ENCODE measurements around the gene TTC28.

Gene TTC28

DNA sequence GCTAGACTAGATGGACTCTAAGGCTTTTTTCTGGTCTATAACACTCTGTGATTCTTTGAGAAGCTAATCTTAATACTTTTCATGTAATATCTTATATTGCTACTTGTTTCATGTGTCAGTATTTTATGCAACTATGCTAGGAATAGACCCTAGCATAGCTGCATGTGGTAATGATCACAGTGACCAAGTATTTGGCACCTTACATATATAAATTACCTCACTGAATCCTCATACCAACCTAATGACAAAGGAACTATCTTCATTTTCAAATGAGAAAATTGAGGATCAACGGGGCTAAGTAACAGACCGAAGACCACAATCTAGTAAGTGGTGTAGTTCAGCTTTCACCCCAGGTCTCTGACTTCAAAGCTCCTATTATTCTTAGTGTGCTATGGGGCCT, 433.2 kb downstream of the TTC28 start:
- Histone ChIP-seq H2AFZ (ENCODE audit: low read length) (no peak overlapping the region), H4K20me1 (ENCODE audit: insufficient read depth, low read length, poor library complexity, severe bottlenecking) (peaks cover 22% of the 10 kb centered on the region), H3K27me3 (ENCODE audit: insufficient read depth, low read length, poor library complexity, severe bottlenecking) (no peaks in the 10 kb centered on the region), H3K9ac (ENCODE audit: low read depth, low read length, poor library complexity, severe bottlenecking) (no peak overlapping the region), H3K36me3 (ENCODE audit: insufficient read depth, low read length) (no peaks in the 10 kb centered on the region), H3K4me2 (ENCODE audit: low read depth, low read length, poor library complexity, severe bottlenecking) (no peak overlapping the region), H3K79me2 (ENCODE audit: insufficient read depth, low read length) (peaks cover 87% of the 10 kb centered on the region), H3F3A (ENCODE audit: low read depth) (no peaks in the 10 kb centered on the region), H3K4me1 (ENCODE audit: insufficient read depth, low read length, poor library complexity, severe bottlenecking) (peaks cover 31% of the 10 kb centered on the region), H3K4me3 (ENCODE audit: low read length, poor library complexity, severe bottlenecking) (no peak overlapping the region), H3K9me2 (replicated peaks; ENCODE audit: low read depth, low read length) (no peaks in the 10 kb centered on the region), H3K9me3 (ENCODE audit: insufficient read depth, low read depth, low read length) (no peaks in the 10 kb centered on the region)
- TF ChIP-seq, protein P1, sequence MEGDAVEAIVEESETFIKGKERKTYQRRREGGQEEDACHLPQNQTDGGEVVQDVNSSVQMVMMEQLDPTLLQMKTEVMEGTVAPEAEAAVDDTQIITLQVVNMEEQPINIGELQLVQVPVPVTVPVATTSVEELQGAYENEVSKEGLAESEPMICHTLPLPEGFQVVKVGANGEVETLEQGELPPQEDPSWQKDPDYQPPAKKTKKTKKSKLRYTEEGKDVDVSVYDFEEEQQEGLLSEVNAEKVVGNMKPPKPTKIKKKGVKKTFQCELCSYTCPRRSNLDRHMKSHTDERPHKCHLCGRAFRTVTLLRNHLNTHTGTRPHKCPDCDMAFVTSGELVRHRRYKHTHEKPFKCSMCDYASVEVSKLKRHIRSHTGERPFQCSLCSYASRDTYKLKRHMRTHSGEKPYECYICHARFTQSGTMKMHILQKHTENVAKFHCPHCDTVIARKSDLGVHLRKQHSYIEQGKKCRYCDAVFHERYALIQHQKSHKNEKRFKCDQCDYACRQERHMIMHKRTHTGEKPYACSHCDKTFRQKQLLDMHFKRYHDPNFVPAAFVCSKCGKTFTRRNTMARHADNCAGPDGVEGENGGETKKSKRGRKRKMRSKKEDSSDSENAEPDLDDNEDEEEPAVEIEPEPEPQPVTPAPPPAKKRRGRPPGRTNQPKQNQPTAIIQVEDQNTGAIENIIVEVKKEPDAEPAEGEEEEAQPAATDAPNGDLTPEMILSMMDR (conservative IDR thresholded peaks at IDR 0.05; ENCODE audit: low read length) = no peak
- no peak for TF ChIP-seq EZH2phosphoT487 (IDR thresholded peaks at IDR 0.05; ENCODE audit: borderline replicate concordance)

DNA sequence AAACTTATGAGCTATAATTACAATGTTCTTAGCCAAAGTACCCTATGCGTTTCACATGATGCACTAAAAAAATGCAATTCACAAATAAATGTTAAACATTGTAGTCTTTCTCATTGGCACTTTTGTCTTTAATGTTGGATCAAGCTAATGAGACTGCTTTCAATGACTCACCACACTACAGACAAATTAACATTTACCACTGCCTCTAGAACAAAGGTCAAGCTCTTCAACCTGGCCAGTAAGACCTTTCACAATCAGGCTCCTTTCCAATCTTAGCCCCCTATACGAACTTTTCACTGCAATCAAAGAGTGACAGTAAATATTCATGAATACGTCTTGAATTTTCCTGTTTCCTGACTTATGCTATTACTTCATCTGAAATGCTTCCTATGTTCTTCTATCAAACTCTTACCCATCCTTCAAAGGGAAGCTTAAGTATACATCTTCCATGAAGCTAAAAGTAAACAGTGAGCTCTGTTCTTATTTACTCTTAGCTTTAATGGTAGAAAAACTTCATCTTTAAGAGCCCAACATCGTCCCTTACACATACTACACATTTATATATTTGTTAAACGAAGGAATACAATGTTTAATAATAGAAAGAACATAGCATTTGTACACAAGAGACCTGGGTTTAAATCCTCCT, 433.9 kb downstream of the TTC28 start:
- H3K4me3 ChIP-seq (ENCODE audit: low read length, poor library complexity, severe bottlenecking) = no peak overlapping the region
- H3K79me2 ChIP-seq (ENCODE audit: insufficient read depth, low read length) = peaks cover 84% of the 10 kb centered on the region
- H3K9ac ChIP-seq (ENCODE audit: low read depth, low read length, poor library complexity, severe bottlenecking) = no peak overlapping the region
- H3K9me2 ChIP-seq (replicated peaks; ENCODE audit: low read depth, low read length) = no peaks in the 10 kb centered on the region
- no peak overlapping the region for H2AFZ ChIP-seq (ENCODE audit: low read length)
- H3K9me3 ChIP-seq (ENCODE audit: insufficient read depth, low read depth, low read length) = no peaks in the 10 kb centered on the region
- H3K27me3 ChIP-seq (ENCODE audit: insufficient read depth, low read length, poor library complexity, severe bottlenecking) = no peaks in the 10 kb centered on the region
- no peaks in the 10 kb centered on the region for H3K36me3 ChIP-seq (ENCODE audit: insufficient read depth, low read length)
- TF ChIP-seq EZH2phosphoT487 (IDR thresholded peaks at IDR 0.05; ENCODE audit: borderline replicate concordance) = no peak
- peaks cover 31% of the 10 kb centered on the region for H3K4me1 ChIP-seq (ENCODE audit: insufficient read depth, low read length, poor library complexity, severe bottlenecking)
- H3K4me2 ChIP-seq (ENCODE audit: low read depth, low read length, poor library complexity, severe bottlenecking) = no peak overlapping the region
- H4K20me1 ChIP-seq (ENCODE audit: insufficient read depth, low read length, poor library complexity, severe bottlenecking) = peaks cover 17% of the 10 kb centered on the region
- H3F3A ChIP-seq (ENCODE audit: low read depth) = no peaks in the 10 kb centered on the region

DNA sequence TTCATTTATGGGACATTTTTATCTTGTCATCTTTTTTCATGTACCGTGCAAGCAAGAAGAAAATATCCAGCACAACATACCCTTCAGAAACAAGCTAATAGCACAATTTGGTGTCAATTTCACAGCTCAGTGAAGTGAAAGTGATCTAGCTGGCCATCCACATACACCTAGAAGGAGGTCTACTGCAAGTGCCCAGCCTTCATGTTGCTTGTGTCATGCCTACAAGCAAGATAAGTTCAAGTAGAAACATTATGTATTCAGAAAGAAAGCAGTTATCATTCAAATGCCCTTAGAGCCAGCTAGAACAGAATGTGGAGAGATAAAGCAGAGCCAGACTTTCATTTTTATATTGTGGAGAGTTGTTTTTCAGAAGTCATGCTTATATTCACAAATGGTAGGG, 434.9 kb downstream of the TTC28 start:
- no peak overlapping the region for H3K9ac ChIP-seq (ENCODE audit: low read depth, low read length, poor library complexity, severe bottlenecking)
- H3K4me2 ChIP-seq (ENCODE audit: low read depth, low read length, poor library complexity, severe bottlenecking) = peak overlapping the region; percentile 10
- no peaks in the 10 kb centered on the region for H3K9me2 ChIP-seq (replicated peaks; ENCODE audit: low read depth, low read length)
- H3K79me2 ChIP-seq (ENCODE audit: insufficient read depth, low read length) = peaks cover 84% of the 10 kb centered on the region
- peaks cover 31% of the 10 kb centered on the region for H3K4me1 ChIP-seq (ENCODE audit: insufficient read depth, low read length, poor library complexity, severe bottlenecking)
- no peaks in the 10 kb centered on the region for H3K27me3 ChIP-seq (ENCODE audit: insufficient read depth, low read length, poor library complexity, severe bottlenecking)
- H3F3A ChIP-seq (ENCODE audit: low read depth) = no peaks in the 10 kb centered on the region
- no peak for TF ChIP-seq EZH2phosphoT487 (IDR thresholded peaks at IDR 0.05; ENCODE audit: borderline replicate concordance)
- TF ChIP-seq, protein P1 (conservative IDR thresholded peaks at IDR 0.05; ENCODE audit: low read length) = no peak
- no peak overlapping the region for H3K4me3 ChIP-seq (ENCODE audit: low read length, poor library complexity, severe bottlenecking)
- no peak overlapping the region for H2AFZ ChIP-seq (ENCODE audit: low read length)
- H3K9me3 ChIP-seq (ENCODE audit: insufficient read depth, low read depth, low read length) = no peaks in the 10 kb centered on the region
- H4K20me1 ChIP-seq (ENCODE audit: insufficient read depth, low read length, poor library complexity, severe bottlenecking) = peaks cover 17% of the 10 kb centered on the region
- no peaks in the 10 kb centered on the region for H3K36me3 ChIP-seq (ENCODE audit: insufficient read depth, low read length)

DNA sequence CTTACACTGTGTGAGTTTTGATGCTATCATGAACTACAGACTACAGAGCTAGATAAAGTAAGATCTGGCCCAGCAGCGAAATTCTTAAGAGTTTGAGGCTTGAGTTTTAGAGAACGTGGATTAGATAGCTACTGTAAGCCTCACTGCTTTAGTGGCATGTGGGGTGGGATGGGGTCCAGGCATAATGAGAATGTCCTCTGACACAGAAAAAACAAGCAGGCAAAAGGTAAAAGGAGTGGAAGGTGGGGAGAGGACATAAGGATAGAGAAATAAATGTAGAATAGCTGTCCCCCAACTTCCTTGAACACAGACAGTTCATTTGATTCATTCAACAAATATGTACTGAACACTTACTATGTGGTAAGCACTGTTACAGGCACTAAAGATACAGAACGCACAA, 436.1 kb downstream of the TTC28 start:
- Histone ChIP-seq H3K36me3 (ENCODE audit: insufficient read depth, low read length) (peaks cover 6% of the 10 kb centered on the region; the same call in 1 of the 2 replicates), H3F3A (ENCODE audit: low read depth) (no peaks in the 10 kb centered on the region), H3K4me1 (ENCODE audit: insufficient read depth, low read length, poor library complexity, severe bottlenecking) (peaks cover 29% of the 10 kb centered on the region), H4K20me1 (ENCODE audit: insufficient read depth, low read length, poor library complexity, severe bottlenecking) (peaks cover 17% of the 10 kb centered on the region), H2AFZ (ENCODE audit: low read length) (no peak overlapping the region), H3K9me3 (ENCODE audit: insufficient read depth, low read depth, low read length) (no peaks in the 10 kb centered on the region), H3K4me3 (ENCODE audit: low read length, poor library complexity, severe bottlenecking) (no peak overlapping the region), H3K79me2 (ENCODE audit: insufficient read depth, low read length) (peaks cover 86% of the 10 kb centered on the region), H3K4me2 (ENCODE audit: low read depth, low read length, poor library complexity, severe bottlenecking) (no peak overlapping the region), H3K27me3 (ENCODE audit: insufficient read depth, low read length, poor library complexity, severe bottlenecking) (no peaks in the 10 kb centered on the region), H3K9me2 (replicated peaks; ENCODE audit: low read depth, low read length) (no peaks in the 10 kb centered on the region), H3K9ac (ENCODE audit: low read depth, low read length, poor library complexity, severe bottlenecking) (no peak overlapping the region)
- no peak for TF ChIP-seq EZH2phosphoT487 (IDR thresholded peaks at IDR 0.05; ENCODE audit: borderline replicate concordance)
- TF ChIP-seq, protein P1 (conservative IDR thresholded peaks at IDR 0.05; ENCODE audit: low read length) = no peak

All from Loucy (cell line).